ENCODE data around the gene POPDC2.

DNA sequence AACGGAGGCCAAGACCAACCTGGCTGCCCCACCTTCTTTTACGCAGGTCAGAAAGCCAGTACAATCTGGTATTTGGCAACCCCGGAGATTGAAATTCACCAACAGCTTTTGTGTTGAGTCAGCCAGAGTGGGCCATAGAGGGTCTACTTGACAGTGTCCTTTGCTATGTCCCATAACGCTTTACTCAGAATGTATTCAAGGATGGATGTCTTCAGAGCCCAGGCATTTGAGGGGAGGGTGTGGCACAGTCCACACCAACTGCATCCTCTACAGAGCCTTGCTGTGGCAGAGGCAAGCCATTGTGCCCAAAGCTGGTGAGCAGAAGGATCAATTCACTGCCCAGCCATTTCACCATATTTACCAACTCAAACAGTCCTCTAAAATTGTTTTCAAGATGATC, 44.3 kb downstream of the POPDC2 start:
- TF ChIP-seq EZH2phosphoT487 (IDR thresholded peaks at IDR 0.05; ENCODE audit: insufficient read depth, low read depth) (no peak), EZH2 (IDR thresholded peaks at IDR 0.05; ENCODE audit: insufficient read depth, poor library complexity, severe bottlenecking) (no peak)

All from GM23248 (cell line).